HG03432 (cell line): ENCODE measurements around the gene CCIN.

ENCODE experiments used
- ATAC-seq: cut with Tn5 transposase; IDR thresholded peaks from one replicate; pipeline ENCODE4 v1.9.1; 2021; ENCODE audit warnings: mild to moderate bottlenecking, moderate library complexity; ENCODE audit not compliant: unreplicated experiment

Gene CCIN

GRCh38 chr9:36188212-36188611 lies 19.0 kb downstream of the CCIN start:
- ATAC-seq: no peak

GRCh38 chr9:36189976-36190375 lies 20.8 kb downstream of the CCIN start:
- no peak for ATAC-seq

DNA sequence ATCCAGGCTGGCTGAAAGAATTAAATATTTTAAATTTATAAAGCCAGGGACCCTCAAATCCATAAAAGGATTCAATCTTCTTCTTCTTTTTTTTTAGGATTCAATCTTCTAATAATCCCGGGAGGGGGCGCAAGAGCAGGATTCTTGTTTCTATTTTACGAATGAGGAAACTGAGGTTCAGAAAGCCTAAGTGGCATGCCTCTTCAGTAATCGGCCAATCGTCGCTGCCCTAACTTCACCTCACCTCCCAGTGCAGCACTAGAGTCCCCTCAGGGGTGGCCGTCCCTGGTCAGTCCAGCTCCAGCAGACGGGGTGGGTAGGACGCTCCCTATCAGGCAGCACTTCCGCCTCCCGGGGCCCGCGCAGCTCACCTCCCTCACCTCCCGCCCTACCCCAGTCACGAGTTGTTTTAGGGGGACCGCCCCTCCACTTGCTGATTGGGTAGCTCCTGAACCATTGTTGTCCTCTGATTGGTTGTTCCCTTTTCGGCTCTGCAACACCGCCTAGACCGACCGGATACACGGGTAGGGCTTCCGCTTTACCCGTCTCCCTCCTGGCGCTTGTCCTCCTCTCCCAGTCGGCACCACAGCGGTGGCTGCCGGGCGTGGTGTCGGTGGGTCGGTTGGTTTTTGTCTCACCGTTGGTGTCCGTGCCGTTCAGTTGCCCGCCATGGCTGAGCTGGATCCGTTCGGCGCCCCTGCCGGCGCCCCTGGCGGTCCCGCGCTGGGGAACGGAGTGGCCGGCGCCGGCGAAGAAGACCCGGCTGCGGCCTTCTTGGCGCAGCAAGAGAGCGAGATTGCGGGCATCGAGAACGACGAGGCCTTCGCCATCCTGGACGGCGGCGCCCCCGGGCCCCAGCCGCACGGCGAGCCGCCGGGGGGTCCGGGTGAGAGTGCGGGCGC lies 21.5 kb downstream of the CCIN start, which contains the start of gene CLTA:
Gene CLTA, plus strand, starts transcription at position 534 of the 902 bp plus-strand sequence. Its CDS starts 136 bp downstream, at position 670.
- ATAC-seq: peak; percentile 97

- ATAC-seq: peak; percentile 7
Observed at GRCh38 chr9:36191290-36191645, 22.1 kb downstream of the CCIN start.

- ATAC-seq: no peak
Observed at GRCh38 chr9:36191686-36192085, 22.5 kb downstream of the CCIN start.

GRCh38 chr9:36192196-36192595 lies 23.0 kb downstream of the CCIN start:
- ATAC-seq: no peak

DNA sequence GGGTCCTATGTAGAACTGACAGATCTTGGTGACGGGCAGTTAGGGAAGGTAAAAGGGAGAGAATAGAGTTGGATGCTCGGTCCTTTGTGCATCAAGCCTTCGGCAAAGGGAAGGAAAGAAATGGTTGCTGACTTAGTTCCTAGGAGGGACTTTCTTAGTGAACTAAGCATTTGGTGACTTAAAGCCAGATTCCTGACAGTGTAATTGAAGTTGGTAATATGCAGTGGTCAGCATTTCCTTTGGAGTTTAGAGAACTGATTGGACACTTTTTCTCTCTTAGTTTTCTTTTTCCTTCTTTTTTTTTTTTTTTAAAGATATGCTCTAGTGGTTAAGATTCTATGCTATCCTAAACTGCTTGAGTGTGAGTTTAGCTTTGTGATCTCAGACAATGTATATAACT lies 23.8 kb downstream of the CCIN start:
- ATAC-seq: no peak

- no peak for ATAC-seq
Observed at GRCh38 chr9:36194326-36195000, 25.3 kb downstream of the CCIN start.

- no peak for ATAC-seq
Observed at GRCh38 chr9:36204906-36205547, 35.8 kb downstream of the CCIN start.

DNA sequence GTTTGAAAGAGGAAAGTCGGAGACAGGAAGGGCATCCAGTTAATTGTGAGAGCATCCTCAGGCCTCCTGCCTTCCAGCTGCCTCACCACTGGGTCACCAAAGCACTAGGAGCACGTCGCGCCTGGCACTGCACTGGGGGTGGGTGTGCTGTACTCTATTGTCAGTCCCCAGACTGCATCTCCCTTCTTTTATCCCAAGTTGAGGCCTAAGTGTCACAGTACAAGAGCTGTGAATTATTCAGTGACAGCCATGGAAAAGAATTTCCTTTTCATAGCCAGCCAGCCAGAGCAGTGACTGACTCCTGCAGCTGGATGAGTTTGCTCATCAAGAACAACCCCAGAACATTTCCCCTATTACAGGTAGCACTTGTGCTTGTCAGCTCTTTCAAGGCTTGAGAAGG lies 37.8 kb downstream of the CCIN start:
- ATAC-seq: no peak

- ATAC-seq: no peak
Observed at GRCh38 chr9:36207546-36208012, 38.4 kb downstream of the CCIN start.

DNA sequence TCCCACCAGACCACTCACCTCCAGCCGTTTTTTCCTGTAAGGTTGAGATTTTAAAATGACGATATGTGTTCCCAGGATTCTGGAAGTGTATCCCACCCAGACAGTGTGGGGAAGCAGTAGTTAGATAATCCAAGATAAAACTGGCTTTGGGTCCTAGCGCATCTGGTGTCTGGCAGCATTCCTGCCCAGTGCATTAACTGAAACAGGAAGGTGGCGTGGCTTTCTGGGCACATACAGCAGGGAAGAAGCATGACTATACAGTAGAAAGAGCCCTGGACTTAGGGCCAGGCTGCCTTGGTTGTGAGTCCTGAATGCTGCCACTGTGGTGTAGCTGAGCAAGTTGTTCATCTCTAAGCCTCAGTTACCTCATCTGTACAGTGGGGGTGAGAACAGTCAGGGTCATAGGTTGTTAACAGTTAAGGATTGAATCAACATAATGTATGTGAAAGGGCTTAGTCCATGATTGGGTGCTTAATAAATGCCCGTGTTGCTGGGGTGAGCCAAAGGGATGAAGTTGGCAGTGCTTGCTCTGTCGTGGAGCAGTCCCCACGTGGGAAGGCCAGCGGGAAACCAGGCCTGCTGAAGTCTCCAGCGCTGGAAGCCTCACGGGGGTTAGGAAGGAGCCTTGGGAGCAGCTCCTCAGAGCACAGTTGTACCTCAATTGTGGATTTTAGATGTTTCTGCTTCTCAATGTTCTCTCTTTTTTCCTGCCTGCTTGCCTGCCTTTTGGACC lies 39.5 kb downstream of the CCIN start:
- ATAC-seq: no peak

GRCh38 chr9:36210722-36211121 lies 41.5 kb downstream of the CCIN start:
- no peak for ATAC-seq

- no peak for ATAC-seq
Observed at GRCh38 chr9:36211510-36211909, 42.3 kb downstream of the CCIN start.

DNA sequence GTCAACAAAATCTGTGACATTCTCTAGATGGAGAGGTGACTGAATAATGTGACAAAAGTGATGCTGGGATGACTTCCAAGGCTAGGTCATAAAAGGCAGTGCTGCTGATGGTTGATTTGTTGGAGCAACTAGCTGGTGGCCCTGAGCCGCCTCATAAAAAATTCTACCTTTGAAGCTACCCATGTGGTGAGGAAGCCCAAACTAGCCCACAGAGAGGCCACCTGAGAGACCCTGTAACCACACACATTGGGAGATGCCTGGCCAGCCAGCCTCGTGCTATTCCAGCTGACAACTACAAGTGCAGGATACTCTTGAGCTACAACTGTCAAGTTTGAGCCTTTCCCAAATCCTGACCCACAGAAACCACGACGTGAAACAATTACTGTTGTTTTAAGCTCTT lies 44.2 kb downstream of the CCIN start:
- no peak for ATAC-seq

- ATAC-seq: no peak
Observed at GRCh38 chr9:36213989-36214388, 44.8 kb downstream of the CCIN start.

- no peak for ATAC-seq
Observed at GRCh38 chr9:36214571-36214970, 45.4 kb downstream of the CCIN start.

DNA sequence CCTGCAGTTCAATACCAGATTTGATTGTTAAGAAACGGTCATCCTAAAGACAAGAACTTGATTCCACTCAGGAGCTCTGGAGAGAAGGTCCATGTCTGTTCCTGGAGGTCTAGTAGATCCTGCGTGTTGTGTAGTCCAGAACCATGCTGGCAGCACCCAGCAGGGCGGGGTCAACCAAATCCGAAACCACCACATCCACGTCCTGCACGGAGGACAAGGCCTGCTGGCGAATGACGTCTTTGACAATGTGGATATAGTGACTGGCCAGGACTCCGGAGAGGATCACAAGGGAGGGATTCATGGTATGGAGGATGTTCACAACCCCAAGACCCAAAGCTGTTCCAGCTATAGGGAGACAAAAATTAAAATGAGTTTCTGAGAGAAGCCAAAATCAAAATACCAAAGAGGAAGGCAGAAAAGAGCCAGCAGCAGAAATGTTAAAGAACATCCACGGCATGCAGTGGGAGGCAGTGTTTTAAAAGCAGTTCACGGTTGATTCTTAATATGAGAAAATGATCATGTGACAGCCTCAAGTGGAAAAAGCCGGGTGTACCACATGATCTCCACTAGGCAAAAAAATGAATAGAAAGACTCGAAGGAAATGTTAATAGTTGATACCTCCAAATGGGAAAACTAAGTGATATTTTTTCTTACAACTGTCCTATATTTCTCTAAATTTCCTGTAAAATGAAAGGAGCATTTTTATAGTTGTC lies 48.2 kb downstream of the CCIN start:
- ATAC-seq: no peak

GRCh38 chr9:36218011-36218410 lies 48.8 kb downstream of the CCIN start:
- no peak for ATAC-seq

GRCh38 chr9:36218411-36218901 lies 49.3 kb downstream of the CCIN start:
- no peak for ATAC-seq
